ENCODE measurements around the gene TNNC1. TPM values are rescaled to one million over a fixed set of nuclear protein-coding genes. Genes with fewer than 3 reads are reported as not detected.

The TNNC1 gene
- total RNA-seq, 4 donors from 2014 or later: 1.2 to 7.1 (median 4.0) TPM; not detected in 1

DNA sequence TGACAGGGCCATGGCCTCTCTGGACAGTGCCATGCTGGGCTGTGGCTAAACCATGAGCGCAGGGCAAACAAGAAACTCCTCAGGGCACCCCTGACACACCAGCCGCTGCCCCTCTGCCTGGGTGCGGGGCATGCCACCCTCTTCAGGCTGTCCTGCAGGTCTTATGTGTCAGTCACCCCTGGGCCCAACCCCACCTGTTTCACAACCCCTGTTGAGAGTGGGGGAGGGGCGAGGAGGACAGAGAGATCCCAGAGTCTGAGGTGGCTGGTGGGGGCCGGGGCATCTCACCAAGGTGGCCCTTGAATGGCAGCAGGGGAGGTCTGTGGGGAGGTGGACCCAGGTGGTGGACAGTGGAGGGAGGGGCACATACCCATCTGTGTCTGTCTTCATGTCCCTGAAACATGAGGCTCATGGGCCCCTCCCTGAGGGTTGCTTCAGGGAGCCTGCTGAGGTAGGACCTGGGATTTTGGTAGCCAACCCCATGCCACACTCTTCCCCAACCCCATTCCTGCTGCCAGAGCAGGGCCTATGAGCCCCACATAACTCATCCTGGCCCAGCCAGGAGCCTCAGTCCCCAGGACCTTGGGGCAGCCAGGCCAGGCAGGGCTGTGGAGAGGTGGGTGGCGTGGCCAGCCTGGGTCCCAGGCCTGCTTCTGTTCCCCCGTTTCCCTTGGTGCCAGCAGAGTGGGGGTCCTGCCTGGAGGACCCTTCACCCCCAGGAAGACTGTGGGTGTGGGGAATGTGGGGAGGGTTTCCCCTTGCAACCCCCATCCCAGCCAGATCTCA is 39.6 kb upstream of the TNNC1 start:
- Histone ChIP-seq H3K27me3 (no peaks in the 10 kb centered on the region), H3K4me3 (no peak overlapping the region), H3K27ac (replicated peaks in 1 of 4) (peak overlapping the region in 1 of 4 donors; percentile 30), H3K4me1 (peaks cover 47 to 94% (median 73%) of the 10 kb centered on the region in 4 donors), H3K36me3 (peaks cover 47 to 54% (median 54%) of the 10 kb centered on the region in 4 donors), H3K9me3 (no peaks in the 10 kb centered on the region)
- no peak for DNase-seq (ENCODE audit: extremely low spot score)
- intact Hi-C loops (cut with DNase I): no loop called here
- no peak for TF ChIP-seq POLR2AphosphoS5 (IDR thresholded peaks at IDR 0.05)
- no peak for TF ChIP-seq POLR2A (IDR thresholded peaks at IDR 0.05; ENCODE audit: low read depth)
- TF ChIP-seq, protein P1, sequence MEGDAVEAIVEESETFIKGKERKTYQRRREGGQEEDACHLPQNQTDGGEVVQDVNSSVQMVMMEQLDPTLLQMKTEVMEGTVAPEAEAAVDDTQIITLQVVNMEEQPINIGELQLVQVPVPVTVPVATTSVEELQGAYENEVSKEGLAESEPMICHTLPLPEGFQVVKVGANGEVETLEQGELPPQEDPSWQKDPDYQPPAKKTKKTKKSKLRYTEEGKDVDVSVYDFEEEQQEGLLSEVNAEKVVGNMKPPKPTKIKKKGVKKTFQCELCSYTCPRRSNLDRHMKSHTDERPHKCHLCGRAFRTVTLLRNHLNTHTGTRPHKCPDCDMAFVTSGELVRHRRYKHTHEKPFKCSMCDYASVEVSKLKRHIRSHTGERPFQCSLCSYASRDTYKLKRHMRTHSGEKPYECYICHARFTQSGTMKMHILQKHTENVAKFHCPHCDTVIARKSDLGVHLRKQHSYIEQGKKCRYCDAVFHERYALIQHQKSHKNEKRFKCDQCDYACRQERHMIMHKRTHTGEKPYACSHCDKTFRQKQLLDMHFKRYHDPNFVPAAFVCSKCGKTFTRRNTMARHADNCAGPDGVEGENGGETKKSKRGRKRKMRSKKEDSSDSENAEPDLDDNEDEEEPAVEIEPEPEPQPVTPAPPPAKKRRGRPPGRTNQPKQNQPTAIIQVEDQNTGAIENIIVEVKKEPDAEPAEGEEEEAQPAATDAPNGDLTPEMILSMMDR (IDR thresholded peaks at IDR 0.05): no peak
- no peak for TF ChIP-seq EP300 (IDR thresholded peaks at IDR 0.05)
- 90% methylated on average over 3 of the region's 7 CpGs for WGBS

DNA sequence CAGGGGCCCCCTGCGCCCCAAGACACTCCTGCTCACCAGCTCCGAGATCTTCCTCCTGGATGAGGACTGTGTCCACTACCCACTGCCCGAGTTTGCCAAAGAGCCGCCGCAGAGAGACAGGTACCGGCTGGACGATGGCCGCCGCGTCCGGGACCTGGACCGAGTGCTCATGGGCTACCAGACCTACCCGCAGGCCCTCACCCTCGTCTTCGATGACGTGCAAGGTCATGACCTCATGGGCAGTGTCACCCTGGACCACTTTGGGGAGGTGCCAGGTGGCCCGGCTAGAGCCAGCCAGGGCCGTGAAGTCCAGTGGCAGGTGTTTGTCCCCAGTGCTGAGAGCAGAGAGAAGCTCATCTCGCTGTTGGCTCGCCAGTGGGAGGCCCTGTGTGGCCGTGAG is 38.2 kb upstream of the TNNC1 start:
- TF ChIP-seq EP300 (IDR thresholded peaks at IDR 0.05) (no peak), POLR2A (IDR thresholded peaks at IDR 0.05; ENCODE audit: low read depth) (no peak), POLR2AphosphoS5 (IDR thresholded peaks at IDR 0.05) (no peak)
- TF ChIP-seq, protein P1 (IDR thresholded peaks at IDR 0.05): no peak
- no peaks in the 10 kb centered on the region for H3K27me3 ChIP-seq
- H3K4me3 ChIP-seq: no peak overlapping the region
- peaks cover 47 to 84% (median 73%) of the 10 kb centered on the region in 4 donors for H3K4me1 ChIP-seq
- H3K27ac ChIP-seq (replicated peaks in 1 of 4): peak overlapping the region in 2 of 4 donors; percentile 51 to 75
- intact Hi-C loops (cut with DNase I): no loop called here
- peaks cover 61 to 68% (median 67%) of the 10 kb centered on the region in 4 donors for H3K36me3 ChIP-seq
- 95% methylated on average over 18 of the region's 21 CpGs for WGBS
- no peaks in the 10 kb centered on the region for H3K9me3 ChIP-seq
- DNase-seq (ENCODE audit: extremely low spot score): no peak

DNA sequence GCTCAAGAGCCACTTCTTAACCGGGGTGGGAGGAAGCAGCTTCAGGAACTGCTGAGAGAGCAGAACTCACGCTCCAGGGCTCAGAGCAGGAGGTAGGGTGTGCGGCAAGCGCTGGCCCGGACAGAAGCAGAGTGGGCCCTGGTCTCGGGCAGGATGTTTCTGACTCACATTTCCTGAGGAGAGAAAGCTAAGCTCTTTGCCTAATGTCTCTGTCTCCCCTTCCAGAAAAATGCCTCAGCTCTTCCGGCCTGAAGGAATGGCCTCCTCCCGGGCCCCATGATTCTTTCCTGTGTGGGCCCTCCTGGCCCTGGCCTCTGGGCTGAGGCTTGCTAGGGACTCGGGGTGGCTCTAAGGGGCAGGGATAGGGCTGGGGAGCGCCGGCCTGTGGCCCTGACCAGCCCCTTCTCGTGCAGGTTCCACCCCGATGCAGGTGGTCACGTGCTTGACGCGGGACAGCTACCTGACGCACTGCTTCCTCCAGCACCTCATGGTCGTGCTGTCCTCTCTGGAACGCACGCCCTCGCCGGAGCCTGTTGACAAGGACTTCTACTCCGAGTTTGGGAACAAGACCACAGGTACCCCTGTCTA is 37.2 kb upstream of the TNNC1 start:
- DNase-seq (ENCODE audit: extremely low spot score): no peak
- Histone ChIP-seq H3K27ac (replicated peaks in 1 of 4) (peak overlapping the region; percentile 39 to 75 (median 60)), H3K27me3 (no peaks in the 10 kb centered on the region), H3K36me3 (peaks cover 71 to 78% (median 78%) of the 10 kb centered on the region in 4 donors), H3K4me3 (no peak overlapping the region), H3K9me3 (no peaks in the 10 kb centered on the region), H3K4me1 (peaks cover 39 to 74% (median 65%) of the 10 kb centered on the region in 4 donors)
- TF ChIP-seq EP300 (IDR thresholded peaks at IDR 0.05) (no peak), POLR2AphosphoS5 (IDR thresholded peaks at IDR 0.05) (peak; percentile 33 to 49)
- intact Hi-C loops (cut with DNase I): no loop called here
- 84% methylated on average over 12 of the region's 23 CpGs for WGBS

DNA sequence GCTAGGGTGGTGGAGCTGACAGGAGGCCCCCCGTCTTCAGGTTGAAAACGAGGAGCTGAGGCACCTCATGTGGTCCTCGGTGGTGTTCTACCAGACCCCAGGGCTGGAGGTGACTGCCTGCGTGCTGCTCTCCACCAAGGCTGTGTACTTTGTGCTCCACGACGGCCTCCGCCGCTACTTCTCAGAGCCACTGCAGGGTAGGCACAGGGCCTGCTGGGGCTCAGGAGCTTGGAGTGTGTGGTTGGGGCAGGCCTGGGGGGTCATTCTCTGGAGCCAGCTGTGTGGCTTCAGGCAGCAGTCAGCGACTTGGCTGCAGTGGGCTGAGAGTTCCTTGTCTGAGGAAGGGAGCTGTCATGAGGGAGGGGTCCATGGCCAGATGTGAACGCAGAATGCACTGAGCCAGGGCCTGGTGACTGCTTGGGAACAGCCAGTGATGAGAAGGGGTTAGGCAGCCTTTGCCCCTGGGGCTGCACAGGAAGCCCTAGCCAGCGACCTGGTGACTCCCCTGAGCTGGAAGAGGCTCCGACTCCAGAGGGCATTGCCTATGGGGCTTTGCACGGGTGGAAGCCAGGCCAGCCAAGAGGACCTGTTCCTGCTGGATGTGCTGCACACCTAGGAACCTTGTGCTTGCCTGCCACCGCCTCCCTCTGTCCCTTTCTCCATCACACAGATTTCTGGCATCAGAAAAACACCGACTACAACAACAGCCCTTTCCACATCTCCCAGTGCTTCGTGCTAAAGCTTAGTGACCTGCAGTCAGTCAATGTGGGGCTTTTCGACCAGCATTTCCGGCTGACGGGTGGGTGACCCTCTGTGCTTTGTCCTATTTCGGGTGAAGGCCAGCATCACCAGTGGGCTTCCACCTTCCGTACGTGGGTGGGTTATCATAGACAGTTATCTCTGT is 36.4 kb upstream of the TNNC1 start:
- no peak for DNase-seq (ENCODE audit: extremely low spot score)
- Histone ChIP-seq H3K36me3 (peaks cover 71 to 86% (median 85%) of the 10 kb centered on the region in 4 donors), H3K4me3 (no peak overlapping the region), H3K9me3 (no peaks in the 10 kb centered on the region), H3K4me1 (peaks cover 40 to 72% (median 65%) of the 10 kb centered on the region in 4 donors), H3K27me3 (no peaks in the 10 kb centered on the region), H3K27ac (replicated peaks in 1 of 4) (peak overlapping the region; percentile 35 to 75 (median 45))
- TF ChIP-seq POLR2AphosphoS5 (IDR thresholded peaks at IDR 0.05): no peak
- TF ChIP-seq POLR2A (IDR thresholded peaks at IDR 0.05; ENCODE audit: low read depth): no peak
- TF ChIP-seq EP300 (IDR thresholded peaks at IDR 0.05): no peak
- TF ChIP-seq, protein P1 (IDR thresholded peaks at IDR 0.05): no peak
- WGBS: 83% methylated on average over 17 of the region's 22 CpGs
- intact Hi-C loops (cut with DNase I): no loop called here
